A673 (cell line): ENCODE measurements around the gene NOS1AP. TPM values are rescaled to one million over a fixed set of nuclear protein-coding genes. Genes with fewer than 3 reads are reported as not detected.
"Not testable (repeated sequence)": the region's sequence is repeated elsewhere in the genome, so short reads cannot be mapped to it uniquely, and the experiment has no call there.

ENCODE experiments used
- BruUV-seq: library from RNA; stranded (reverse); fragments of 400-500 nt; replicated peaks from 2 replicates; lab custom pipeline; 2021; lab: Mats Ljungman, UMichigan
- CTCF ChIA-PET: fragments of 300-600 bp; sonication (Branson Sonifier 250); formaldehyde crosslinking; loops from one replicate; lab custom pipeline; 2022; ENCODE audit warnings: antibody characterized with exemption; lab: Charles Lee
- POLR2A ChIA-PET: fragments of 300-600 bp; sonication (Branson Sonifier 250); formaldehyde crosslinking; loops from one replicate; lab custom pipeline; 2022; ENCODE audit warnings: antibody characterized with exemption; ENCODE audit not compliant: low non-redundant PET; lab: Charles Lee
- DNase-seq: peaks from one replicate; pipeline ENCODE4 v3.0.0-alpha.2; 2015; ENCODE audit warnings: low spot score
- H3K27ac ChIP-seq: fragments of 200-600 bp; sonication (generic); 2 replicates; pipeline ENCODE4 v1.5.1; 2016; ENCODE audit warnings: mixed run types, low read depth, mild to moderate bottlenecking, mixed read lengths, antibody characterized with exemption, low read length; ENCODE audit not compliant: poor library complexity, severe bottlenecking
- H3K27me3 ChIP-seq: fragments of 200-600 bp; sonication (generic); replicated peaks from 2 replicates; pipeline ENCODE4 v1.6.1; 2017; ENCODE audit warnings: mixed run types, low read depth, mild to moderate bottlenecking, mixed read lengths, antibody characterized with exemption, low read length; ENCODE audit not compliant: insufficient read depth, poor library complexity
- H3K36me3 ChIP-seq: fragments of 200-600 bp; sonication (generic); 2 replicates; pipeline ENCODE4 v1.6.1; 2016; ENCODE audit warnings: mixed run types, mild to moderate bottlenecking, mixed read lengths, antibody characterized with exemption, low read length; ENCODE audit not compliant: insufficient read depth, poor library complexity, severe bottlenecking
- H3K4me1 ChIP-seq: fragments of 200-600 bp; sonication (generic); 2 replicates; pipeline ENCODE4 v1.6.1; 2017; ENCODE audit warnings: mixed run types, mild to moderate bottlenecking, mixed read lengths, antibody characterized with exemption, low read length; ENCODE audit not compliant: insufficient read depth, poor library complexity, severe bottlenecking
- H3K4me3 ChIP-seq: fragments of 200-600 bp; sonication (generic); 2 replicates; pipeline ENCODE4 v1.5.1; 2016; ENCODE audit warnings: low read depth, mixed run types, mild to moderate bottlenecking, mixed read lengths, low read length; ENCODE audit not compliant: poor library complexity, severe bottlenecking
- H3K9me3 ChIP-seq: fragments of 200-600 bp; sonication (generic); 2 replicates; pipeline ENCODE4 v1.6.1; 2016; ENCODE audit warnings: mixed run types, low read depth, mild to moderate bottlenecking, mixed read lengths, antibody characterized with exemption, low read length; ENCODE audit not compliant: poor library complexity, severe bottlenecking
- EZH2 ChIP-seq: fragments of 200-600 bp; sonication (generic); IDR thresholded peaks from 2 replicates; pipeline ENCODE4 v1.6.1; 2017; ENCODE audit warnings: borderline replicate concordance, low read depth, mild to moderate bottlenecking, mixed read lengths, antibody characterized with exemption, low read length; ENCODE audit not compliant: poor library complexity, severe bottlenecking
- intact Hi-C: fragments of 100-400 bp; cut with micrococcal nuclease; formaldehyde crosslinking; loops from one replicate; pipeline ENCODE4 v1.10.0; 2022; ENCODE audit not compliant: unreplicated experiment
- total RNA-seq: library from RNA; stranded (reverse); gene quantifications from 2 replicates; pipeline ENCODE4 v1.2.3, GENCODE V29; 2021
- TF ChIP-seq, protein P1 (sequence below): fragments of 300-800, 200-600 bp; sonication (generic); conservative IDR thresholded peaks from 2 replicates; pipeline ENCODE4 v1.5.1; 2017; ENCODE audit warnings: low read depth, mild to moderate bottlenecking, antibody characterized with exemption, low read length, moderate library complexity, mixed read lengths

The NOS1AP gene
- total RNA-seq, 1 experiment from 2014 or later = 28.0 TPM

DNA sequence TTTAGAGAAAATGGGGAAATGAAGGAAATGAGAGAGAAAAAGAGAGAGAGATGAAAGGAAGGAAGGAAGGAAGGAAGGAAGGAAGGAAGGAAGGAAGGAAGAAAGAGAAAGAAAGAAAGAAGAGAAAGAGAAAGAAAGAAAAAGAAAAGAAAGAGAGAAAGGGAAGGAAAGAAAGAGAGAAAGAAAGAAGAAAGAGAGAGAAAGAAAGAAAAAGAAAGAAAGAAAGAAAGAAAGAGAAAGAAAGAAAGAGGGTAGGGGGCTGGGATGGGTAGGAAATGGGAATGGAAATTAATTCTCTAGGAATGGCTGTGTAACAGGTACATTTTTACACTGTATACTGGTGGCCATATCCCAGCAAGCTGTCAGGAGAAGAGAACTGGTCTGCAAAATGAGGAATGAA, 346.7 kb downstream of the NOS1AP start:
- DNase-seq = no peak
- intact Hi-C loops = no loop called here
- no peak overlapping the region for H3K4me3 ChIP-seq
- no peaks in the 10 kb centered on the region for H3K27me3 ChIP-seq
- H3K4me1 ChIP-seq = no peaks in the 10 kb centered on the region
- H3K27ac ChIP-seq = no peak overlapping the region
- ChIA-PET POLR2A (no interaction called here), CTCF (no interaction called here)
- BruUV-seq = no TSS peak
- no peaks in the 10 kb centered on the region for H3K36me3 ChIP-seq
- TF ChIP-seq, protein P1, sequence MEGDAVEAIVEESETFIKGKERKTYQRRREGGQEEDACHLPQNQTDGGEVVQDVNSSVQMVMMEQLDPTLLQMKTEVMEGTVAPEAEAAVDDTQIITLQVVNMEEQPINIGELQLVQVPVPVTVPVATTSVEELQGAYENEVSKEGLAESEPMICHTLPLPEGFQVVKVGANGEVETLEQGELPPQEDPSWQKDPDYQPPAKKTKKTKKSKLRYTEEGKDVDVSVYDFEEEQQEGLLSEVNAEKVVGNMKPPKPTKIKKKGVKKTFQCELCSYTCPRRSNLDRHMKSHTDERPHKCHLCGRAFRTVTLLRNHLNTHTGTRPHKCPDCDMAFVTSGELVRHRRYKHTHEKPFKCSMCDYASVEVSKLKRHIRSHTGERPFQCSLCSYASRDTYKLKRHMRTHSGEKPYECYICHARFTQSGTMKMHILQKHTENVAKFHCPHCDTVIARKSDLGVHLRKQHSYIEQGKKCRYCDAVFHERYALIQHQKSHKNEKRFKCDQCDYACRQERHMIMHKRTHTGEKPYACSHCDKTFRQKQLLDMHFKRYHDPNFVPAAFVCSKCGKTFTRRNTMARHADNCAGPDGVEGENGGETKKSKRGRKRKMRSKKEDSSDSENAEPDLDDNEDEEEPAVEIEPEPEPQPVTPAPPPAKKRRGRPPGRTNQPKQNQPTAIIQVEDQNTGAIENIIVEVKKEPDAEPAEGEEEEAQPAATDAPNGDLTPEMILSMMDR = no peak
- no peak for TF ChIP-seq EZH2
- no peaks in the 10 kb centered on the region for H3K9me3 ChIP-seq

GRCh38 chr1:162416909-162417308, 347.4 kb downstream of the NOS1AP start:
- CTCF ChIA-PET = no interaction called here
- Histone ChIP-seq H3K27ac (no peak overlapping the region), H3K4me1 (no peaks in the 10 kb centered on the region), H3K36me3 (no peaks in the 10 kb centered on the region), H3K9me3 (no peaks in the 10 kb centered on the region), H3K27me3 (no peaks in the 10 kb centered on the region), H3K4me3 (no peak overlapping the region)
- BruUV-seq = no TSS peak
- no peak for TF ChIP-seq EZH2
- TF ChIP-seq, protein P1 = no peak
- DNase-seq = no peak
- POLR2A ChIA-PET = no interaction called here
- intact Hi-C loops = no loop called here

GRCh38 chr1:162417650-162418049, 348.2 kb downstream of the NOS1AP start:
- POLR2A ChIA-PET = no interaction called here
- H3K4me3 ChIP-seq = no peak overlapping the region
- no peaks in the 10 kb centered on the region for H3K36me3 ChIP-seq
- H3K4me1 ChIP-seq = no peaks in the 10 kb centered on the region
- no peak overlapping the region for H3K27ac ChIP-seq
- DNase-seq = no peak
- TF ChIP-seq, protein P1 = no peak
- TF ChIP-seq EZH2 = no peak
- H3K27me3 ChIP-seq = no peaks in the 10 kb centered on the region
- no peaks in the 10 kb centered on the region for H3K9me3 ChIP-seq
- BruUV-seq = no TSS peak
- intact Hi-C loops = no loop called here
- CTCF ChIA-PET = no interaction called here

- H3K36me3 ChIP-seq, CTCF ChIA-PET, H3K4me1 ChIP-seq, H3K9me3 ChIP-seq, H3K27me3 ChIP-seq, H3K4me3 ChIP-seq, DNase-seq, intact Hi-C loops, H3K27ac ChIP-seq, BruUV-seq, POLR2A ChIA-PET: not testable (repeated sequence)
Measured at GRCh38 chr1:162418584-162418983, 349.1 kb downstream of the NOS1AP start.

- H3K27ac ChIP-seq, H3K9me3 ChIP-seq, H3K4me3 ChIP-seq, H3K36me3 ChIP-seq, intact Hi-C loops, BruUV-seq, DNase-seq, H3K27me3 ChIP-seq, H3K4me1 ChIP-seq, CTCF ChIA-PET, POLR2A ChIA-PET: not testable (repeated sequence)
Measured at GRCh38 chr1:162419450-162419931, 350.0 kb downstream of the NOS1AP start.
